Activated T-helper 1 cell treated with anti-CD3 and anti-CD28 coated beads, Interleukin-12 subunit alpha, Interleukin-12 subunit beta, Interleukin-2, Interleukin-4 antibody, amounts not matched to agents 30 ng/mL and 10 ng/mL and 1 ng/mL, durations not matched to agents 14 hours and 24 hours and 36 hours (primary cell): ENCODE measurements around the gene INSL3. TPM values are rescaled to one million over a fixed set of nuclear protein-coding genes. Genes with fewer than 3 reads are reported as not detected.
A peak's percentile ranks its signal among the peaks of the same experiment; 100 is the strongest.
"Not testable (repeated sequence)": the region's sequence is repeated elsewhere in the genome, so short reads cannot be mapped to it uniquely, and the experiment has no call there.

Experiments
- DNase-seq: peaks from one replicate; pipeline ENCODE4 v3.0.0; 2021; ENCODE audit warnings: low spot score
- H3K27ac Mint-ChIP-seq: one replicate; pipeline ENCODE4 v1.8.0; 2021; ENCODE audit warnings: mild to moderate bottlenecking, mixed read lengths
- H3K27me3 Mint-ChIP-seq: one replicate; pipeline ENCODE4 v1.8.0; 2022; ENCODE audit warnings: mild to moderate bottlenecking, moderate library complexity, mixed read lengths; ENCODE audit not compliant: insufficient read depth
- H3K36me3 Mint-ChIP-seq: one replicate; pipeline ENCODE4 v1.8.0; 2021; ENCODE audit warnings: low read depth, mixed read lengths
- H3K4me1 Mint-ChIP-seq: one replicate; pipeline ENCODE4 v1.8.0; 2021; ENCODE audit warnings: low read depth, mixed read lengths
- H3K4me3 Mint-ChIP-seq: one replicate; pipeline ENCODE4 v1.8.0; 2021; ENCODE audit warnings: mild to moderate bottlenecking, moderate library complexity, mixed read lengths
- H3K9me3 Mint-ChIP-seq: one replicate; pipeline ENCODE4 v1.8.0; 2021; ENCODE audit warnings: mixed read lengths
- intact Hi-C: fragments of 100-400 bp; cut with micrococcal nuclease; formaldehyde crosslinking; loops from one replicate; pipeline ENCODE4 v1.15.1; 2024
- total RNA-seq: library from RNA; stranded (reverse); gene quantifications from 2 replicates; pipeline ENCODE4 v1.2.3, GENCODE V29; 2022

INSL3 gene
- total RNA-seq, 1 donor from 2014 or later: 9.3 TPM

- H3K27ac Mint-ChIP-seq: no peak overlapping the region
- intact Hi-C loops: loop anchor here (5.0 kb wide), 1 partner anchor 60 kb away; the partner anchor contains the start of gene RPL18A
- H3K4me3 Mint-ChIP-seq: no peak overlapping the region
Measured at GRCh38 chr19:17796838-17797423, 24.4 kb downstream of the INSL3 start.

GRCh38 chr19:17796013-17796837 is 25.1 kb downstream of the INSL3 start:
- Mint-ChIP-seq H3K4me1 (peaks cover 34% of the 10 kb centered on the region), H3K9me3 (no peaks in the 10 kb centered on the region), H3K27me3 (peaks cover 17% of the 10 kb centered on the region), H3K4me3 (no peak overlapping the region), H3K27ac (no peak overlapping the region), H3K36me3 (no peaks in the 10 kb centered on the region)
- no peak for DNase-seq
- intact Hi-C loops: loop anchor here (5.0 kb wide), 1 partner anchor 61 kb away; the partner anchor contains the start of gene RPL18A

More at GRCh38 chr19:17796838-17797423, 24.4 kb downstream of the INSL3 start:
- H3K36me3 Mint-ChIP-seq: no peaks in the 10 kb centered on the region
- H3K27me3 Mint-ChIP-seq: peaks cover 17% of the 10 kb centered on the region
- no peak for DNase-seq
- no peaks in the 10 kb centered on the region for H3K9me3 Mint-ChIP-seq
- H3K4me1 Mint-ChIP-seq: peaks cover 27% of the 10 kb centered on the region

- intact Hi-C loops: loop anchor here (5.0 kb wide), 1 partner anchor 62 kb away; the partner anchor contains the start of gene RPL18A
- Mint-ChIP-seq H3K4me3 (peak overlapping the region; percentile 22), H3K4me1 (peaks cover 36% of the 10 kb centered on the region), H3K9me3 (no peaks in the 10 kb centered on the region), H3K27ac (no peak overlapping the region), H3K36me3 (no peaks in the 10 kb centered on the region), H3K27me3 (peaks cover 17% of the 10 kb centered on the region)
- DNase-seq: no peak
Measured at GRCh38 chr19:17795495-17795856, 25.8 kb downstream of the INSL3 start.

GRCh38 chr19:17794731-17795494 is 26.4 kb downstream of the INSL3 start, which contains the start of gene B3GNT3:
Gene B3GNT3, plus strand, starts transcription at chr19:17795138. Its CDS starts 12,670 bp downstream, at chr19:17807808.
- intact Hi-C loops: loop anchor here (5.0 kb wide), 1 partner anchor 62 kb away; the partner anchor contains the start of gene RPL18A
- H3K36me3 Mint-ChIP-seq: no peaks in the 10 kb centered on the region
- peaks cover 17% of the 10 kb centered on the region for H3K27me3 Mint-ChIP-seq
- H3K27ac Mint-ChIP-seq: peak within 1 kb of the TSS; percentile 63
- H3K4me3 Mint-ChIP-seq: peak within 1 kb of the TSS; percentile 42
- peaks cover 40% of the 10 kb centered on the region for H3K4me1 Mint-ChIP-seq
- no peaks in the 10 kb centered on the region for H3K9me3 Mint-ChIP-seq
- no peak for DNase-seq

- intact Hi-C loops: no loop called here
- H3K27ac Mint-ChIP-seq: no peak overlapping the region
- peaks cover 41% of the 10 kb centered on the region for H3K4me1 Mint-ChIP-seq
- H3K4me3 Mint-ChIP-seq: peak overlapping the region; percentile 42
- H3K9me3 Mint-ChIP-seq: no peaks in the 10 kb centered on the region
- no peaks in the 10 kb centered on the region for H3K36me3 Mint-ChIP-seq
- no peak for DNase-seq
- H3K27me3 Mint-ChIP-seq: peaks cover 17% of the 10 kb centered on the region
Measured at GRCh38 chr19:17794412-17794730, 26.9 kb downstream of the INSL3 start.

GRCh38 chr19:17790059-17790780 is 31.1 kb downstream of the INSL3 start:
- DNase-seq: no peak
- intact Hi-C loops: no loop called here
- H3K4me1 Mint-ChIP-seq: peaks cover 35% of the 10 kb centered on the region
- H3K36me3 Mint-ChIP-seq: peaks cover 22% of the 10 kb centered on the region
- no peak overlapping the region for H3K27ac Mint-ChIP-seq
- H3K4me3 Mint-ChIP-seq: no peak overlapping the region
- no peaks in the 10 kb centered on the region for H3K9me3 Mint-ChIP-seq
- H3K27me3 Mint-ChIP-seq: peaks cover 13% of the 10 kb centered on the region

- H3K9me3 Mint-ChIP-seq: no peaks in the 10 kb centered on the region
- H3K4me1 Mint-ChIP-seq: peaks cover 36% of the 10 kb centered on the region
- intact Hi-C loops: no loop called here
- H3K36me3 Mint-ChIP-seq: peaks cover 33% of the 10 kb centered on the region
- no peak overlapping the region for H3K27ac Mint-ChIP-seq
- peaks cover under 1% of the 10 kb centered on the region for H3K27me3 Mint-ChIP-seq
- DNase-seq: no peak
- no peak overlapping the region for H3K4me3 Mint-ChIP-seq
Measured at GRCh38 chr19:17788632-17789031, 32.7 kb downstream of the INSL3 start.

GRCh38 chr19:17787274-17787913 is 33.9 kb downstream of the INSL3 start:
- H3K27ac Mint-ChIP-seq: no peak overlapping the region
- H3K4me1 Mint-ChIP-seq: peaks cover 30% of the 10 kb centered on the region
- peaks cover 37% of the 10 kb centered on the region for H3K36me3 Mint-ChIP-seq
- H3K27me3 Mint-ChIP-seq: no peaks in the 10 kb centered on the region
- H3K4me3 Mint-ChIP-seq: no peak overlapping the region
- no peaks in the 10 kb centered on the region for H3K9me3 Mint-ChIP-seq
- intact Hi-C loops: no loop called here
- DNase-seq: no peak

- Mint-ChIP-seq H3K4me1 (peaks cover 17% of the 10 kb centered on the region), H3K27ac (peak overlapping the region; percentile 63), H3K9me3 (no peaks in the 10 kb centered on the region), H3K36me3 (peaks cover 39% of the 10 kb centered on the region), H3K4me3 (no peak overlapping the region), H3K27me3 (no peaks in the 10 kb centered on the region)
- intact Hi-C loops: loop anchor here (1.0 to 2.0 kb wide), 4 partner anchors 37 to 80 kb away; partner anchors contain the start of gene MAP1S
- peak; percentile 56 for DNase-seq
Measured at GRCh38 chr19:17784201-17785008, 36.9 kb downstream of the INSL3 start.

- H3K27me3 Mint-ChIP-seq, H3K9me3 Mint-ChIP-seq, DNase-seq, H3K4me3 Mint-ChIP-seq, H3K4me1 Mint-ChIP-seq, H3K27ac Mint-ChIP-seq: not testable (repeated sequence)
- peaks cover 34% of the 10 kb centered on the region for H3K36me3 Mint-ChIP-seq
- intact Hi-C loops: loop anchor here (1.0 to 2.0 kb wide), 4 partner anchors 36 to 79 kb away; partner anchors contain the start of gene MAP1S
Measured at GRCh38 chr19:17783721-17784120, 37.6 kb downstream of the INSL3 start.

GRCh38 chr19:17780781-17781180 is 40.5 kb downstream of the INSL3 start:
- Mint-ChIP-seq H3K9me3 (no peaks in the 10 kb centered on the region), H3K27ac (no peak overlapping the region), H3K4me1 (peaks cover 13% of the 10 kb centered on the region), H3K27me3 (no peaks in the 10 kb centered on the region), H3K36me3 (peaks cover 23% of the 10 kb centered on the region), H3K4me3 (no peak overlapping the region)
- DNase-seq: no peak
- intact Hi-C loops: no loop called here
